Kidney epithelial cell (primary cell): Measurements from ENCODE around the gene GOLGA8K. TPM values are rescaled to one million over a fixed set of nuclear protein-coding genes. Genes with fewer than 3 reads are reported as not detected.
"Not testable (repeated sequence)": the region's sequence is repeated elsewhere in the genome, so short reads cannot be mapped to it uniquely, and the experiment has no call there.

Source experiments
- DNase-seq: peaks from one replicate; pipeline ENCODE4 v3.0.0-alpha.2; 2010; ENCODE audit warnings: low read depth
- H3K27me3 ChIP-seq: 2 replicates; pipeline ENCODE4 v1.6.0; 2011; ENCODE audit warnings: low read length; ENCODE audit not compliant: control insufficient read depth, insufficient read depth
- H3K36me3 ChIP-seq: 2 replicates; pipeline ENCODE4 v1.5.1; 2011; ENCODE audit warnings: low read length; ENCODE audit not compliant: control insufficient read depth, insufficient read depth
- H3K4me3 ChIP-seq: 2 replicates; pipeline ENCODE4 v1.5.1; 2011; ENCODE audit warnings: low read depth, mild to moderate bottlenecking, control low read depth, low read length
- total RNA-seq: library from RNA; depleted of rRNA; stranded (reverse); fragments of >200 nt; gene quantifications from 2 replicates; pipeline ENCODE4 v1.2.3, GENCODE V29; 2015

Gene GOLGA8K
- total RNA-seq, 1 donor from 2014 or later: not detected

GRCh38 chr15:32366492-32366891, 36.6 kb downstream of the GOLGA8K start:
- not testable (repeated sequence) for H3K36me3 ChIP-seq, H3K4me3 ChIP-seq, DNase-seq, H3K27me3 ChIP-seq

- H3K36me3 ChIP-seq, H3K27me3 ChIP-seq, H3K4me3 ChIP-seq, DNase-seq: not testable (repeated sequence)
Measured at GRCh38 chr15:32365955-32366354, 37.1 kb downstream of the GOLGA8K start.

- not testable (repeated sequence) for H3K4me3 ChIP-seq, H3K36me3 ChIP-seq, H3K27me3 ChIP-seq, DNase-seq
Measured at GRCh38 chr15:32364944-32365343, 38.1 kb downstream of the GOLGA8K start.

DNA sequence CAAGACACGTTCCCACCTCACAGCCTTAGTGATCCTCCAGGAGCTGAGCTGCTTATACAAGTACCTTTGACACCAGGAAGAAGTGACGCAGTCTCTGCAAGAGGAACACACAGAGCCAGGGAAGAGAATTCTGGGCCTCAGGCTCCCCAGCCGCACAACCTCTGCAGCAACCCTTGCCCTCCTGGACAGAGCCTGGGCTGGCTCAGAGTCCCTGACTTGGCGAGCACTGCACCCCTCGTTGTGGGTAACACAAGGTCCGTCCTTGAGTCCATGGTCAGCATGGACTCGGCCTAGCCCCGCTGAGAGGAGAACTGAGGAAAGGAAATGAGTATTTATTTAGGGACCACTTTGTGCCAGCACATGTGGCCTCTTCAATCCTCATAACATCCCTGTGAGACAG, 39.6 kb downstream of the GOLGA8K start:
- DNase-seq, H3K27me3 ChIP-seq, H3K36me3 ChIP-seq, H3K4me3 ChIP-seq: not testable (repeated sequence)

GRCh38 chr15:32361662-32362061, 41.4 kb downstream of the GOLGA8K start:
- H3K4me3 ChIP-seq, DNase-seq, H3K27me3 ChIP-seq, H3K36me3 ChIP-seq: not testable (repeated sequence)

GRCh38 chr15:32358462-32358861, 44.6 kb downstream of the GOLGA8K start:
- not testable (repeated sequence) for H3K27me3 ChIP-seq, H3K36me3 ChIP-seq, H3K4me3 ChIP-seq, DNase-seq

DNA sequence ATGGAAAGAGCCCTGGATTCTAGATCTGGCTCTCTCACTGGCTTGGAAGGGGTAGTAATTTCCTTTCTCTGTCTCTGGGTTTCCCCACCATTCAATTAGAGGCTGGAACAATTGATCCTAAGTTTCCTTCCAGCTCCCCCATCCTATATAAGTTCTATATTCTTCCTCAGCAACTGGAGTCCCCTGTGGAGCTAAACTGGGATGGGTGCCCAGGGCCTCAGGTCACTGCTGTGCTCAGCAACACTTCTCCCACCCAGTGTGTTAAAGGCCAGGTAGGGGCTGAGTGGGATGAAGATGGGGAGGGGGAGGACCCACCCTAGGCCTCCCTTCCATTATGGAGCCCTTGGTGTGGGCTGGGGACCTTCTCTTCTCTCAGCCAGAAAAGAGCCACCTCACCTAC, 46.2 kb downstream of the GOLGA8K start:
- not testable (repeated sequence) for H3K27me3 ChIP-seq, DNase-seq, H3K4me3 ChIP-seq, H3K36me3 ChIP-seq

GRCh38 chr15:32352748-32353147, 50.3 kb downstream of the GOLGA8K start:
- not testable (repeated sequence) for H3K4me3 ChIP-seq, DNase-seq, H3K27me3 ChIP-seq, H3K36me3 ChIP-seq

DNA sequence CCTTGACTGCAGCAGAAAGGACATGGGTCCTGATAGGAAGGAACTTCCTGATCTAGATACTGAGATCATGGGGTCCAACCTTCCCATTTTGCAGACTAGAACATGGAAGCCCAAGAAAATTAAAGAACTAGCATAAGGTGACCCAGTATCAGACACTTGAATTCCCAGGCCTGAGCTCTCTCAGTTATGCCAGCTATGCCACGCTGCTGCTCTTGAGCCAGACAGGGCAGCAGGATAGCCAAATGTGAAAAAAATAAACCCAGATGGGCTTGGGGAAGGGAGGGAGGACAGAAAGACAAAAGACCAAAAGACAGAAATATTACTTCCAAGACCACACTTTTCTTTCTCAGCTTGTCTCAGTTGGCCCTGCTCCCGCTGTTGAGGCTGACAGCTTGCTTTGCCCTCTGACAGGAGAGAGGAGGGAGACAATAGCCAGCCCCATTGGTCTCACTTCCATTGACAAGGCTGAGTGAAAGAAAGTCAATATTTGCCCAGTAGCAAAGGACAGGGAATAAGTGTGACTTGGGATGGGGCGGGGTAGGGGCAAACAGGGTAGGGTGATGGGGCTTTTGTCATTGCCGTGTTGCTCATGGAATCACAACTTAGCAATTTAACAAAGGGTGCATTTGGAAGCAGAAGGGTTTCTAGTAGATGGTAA, 52.4 kb downstream of the GOLGA8K start:
- not testable (repeated sequence) for DNase-seq, H3K36me3 ChIP-seq

GRCh38 chr15:32347037-32347436, 56.1 kb downstream of the GOLGA8K start:
- not testable (repeated sequence) for H3K27me3 ChIP-seq, H3K36me3 ChIP-seq, H3K4me3 ChIP-seq, DNase-seq

More for the DNA sequence above, 52.4 kb downstream of the GOLGA8K start:
- H3K4me3 ChIP-seq, H3K27me3 ChIP-seq: not testable (repeated sequence)

- DNase-seq, H3K36me3 ChIP-seq, H3K27me3 ChIP-seq, H3K4me3 ChIP-seq: not testable (repeated sequence)
Measured at GRCh38 chr15:32345978-32346547, 57.0 kb downstream of the GOLGA8K start.

DNA sequence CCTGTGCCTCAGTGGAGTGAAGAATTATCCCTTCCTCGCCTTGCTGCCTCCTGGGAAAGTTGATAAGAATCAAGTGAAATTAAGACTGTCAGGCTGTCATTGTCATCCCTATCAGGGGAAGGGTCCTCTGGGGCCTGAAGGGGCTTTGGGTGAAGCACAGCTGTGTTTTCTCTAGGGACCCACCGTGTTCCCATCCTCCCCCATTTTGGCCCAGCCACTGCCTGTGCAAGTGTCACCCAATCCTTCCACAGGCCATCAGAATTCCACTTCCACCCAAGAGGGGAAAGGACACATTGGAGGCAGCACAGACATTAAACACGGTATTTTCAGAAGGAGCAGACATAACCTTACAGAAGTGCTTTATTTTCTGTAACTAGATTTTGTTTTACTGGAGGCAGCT, 59.2 kb downstream of the GOLGA8K start:
- not testable (repeated sequence) for H3K27me3 ChIP-seq, H3K36me3 ChIP-seq, H3K4me3 ChIP-seq, DNase-seq

Other genes starting within 250 kb of the GOLGA8K start
- not detected in 2 replicates for gene GOLGA8O, start 52.3 kb upstream of the GOLGA8K start, total RNA-seq
- 1.0 and 1.6 TPM in 2 replicates for gene GOLGA8N, start 190.2 kb upstream of the GOLGA8K start, total RNA-seq
- gene ARHGAP11A, start 212.2 kb upstream of the GOLGA8K start, total RNA-seq: 7.5 and 7.7 TPM in 2 replicates
- gene SCG5, start 238.4 kb upstream of the GOLGA8K start, total RNA-seq: 42.5 and 59.1 TPM in 2 replicates